Mononuclear cell (primary cell): ENCODE measurements around the gene OR2T8. TPM values are rescaled to one million over a fixed set of nuclear protein-coding genes. Genes with fewer than 3 reads are reported as not detected.
"Not testable (repeated sequence)": the region's sequence is repeated elsewhere in the genome, so short reads cannot be mapped to it uniquely, and the experiment has no call there.

Source experiments
- H3K27me3 ChIP-seq: 2 replicates; pipeline ENCODE4 v1.6.0; 2011; ENCODE audit warnings: low read length, control low read depth; ENCODE audit not compliant: insufficient read depth
- H3K4me1 ChIP-seq: 2 replicates; pipeline ENCODE4 v1.5.1; 2011; ENCODE audit warnings: mild to moderate bottlenecking, low read length, control low read depth; ENCODE audit not compliant: insufficient read depth
- H3K4me3 ChIP-seq: 2 replicates; pipeline ENCODE4 v1.5.1; 2011; ENCODE audit warnings: mild to moderate bottlenecking, low read length, moderate library complexity
- H3K9me3 ChIP-seq: 2 replicates; pipeline ENCODE4 v1.5.1; 2011; ENCODE audit warnings: low read depth, mild to moderate bottlenecking, control low read depth, low read length
- total RNA-seq: library from RNA; depleted of rRNA; stranded (reverse); fragments of >200 nt; gene quantifications from one replicate; pipeline ENCODE4 v1.2.3, GENCODE V29; 2012

Gene OR2T8
- total RNA-seq, 1 donor = 0.10 TPM

GRCh38 chr1:247935781-247936180 lies 15.7 kb downstream of the OR2T8 start:
- H3K9me3 ChIP-seq = no peaks in the 10 kb centered on the region
- H3K27me3 ChIP-seq = no peaks in the 10 kb centered on the region
- no peaks in the 10 kb centered on the region for H3K4me1 ChIP-seq
- no peak overlapping the region for H3K4me3 ChIP-seq

DNA sequence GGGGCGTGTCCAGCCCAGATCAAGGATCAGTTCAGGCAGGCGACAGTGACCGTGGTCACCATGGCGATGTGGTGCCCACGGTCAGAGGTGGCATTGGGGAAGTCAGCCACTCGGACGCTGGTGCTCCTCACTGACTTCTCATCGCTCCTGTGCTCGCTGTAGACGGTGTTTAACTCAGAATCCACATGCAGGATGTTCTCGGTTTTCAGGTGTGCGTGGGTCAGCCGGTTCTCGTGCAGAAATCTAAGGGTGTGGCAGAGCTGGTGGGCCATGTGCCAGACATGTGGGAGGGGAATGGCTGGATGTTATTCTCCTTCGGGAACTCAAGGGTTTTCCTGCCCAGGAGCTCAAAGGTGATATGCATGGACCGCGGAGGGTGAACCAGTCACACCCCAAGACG lies 16.4 kb downstream of the OR2T8 start:
- Histone ChIP-seq H3K4me3 (no peak overlapping the region), H3K9me3 (no peaks in the 10 kb centered on the region), H3K4me1 (no peaks in the 10 kb centered on the region), H3K27me3 (no peaks in the 10 kb centered on the region)

- H3K9me3 ChIP-seq, H3K27me3 ChIP-seq, H3K4me1 ChIP-seq: not testable (repeated sequence)
- peak overlapping the region; percentile 40 for H3K4me3 ChIP-seq
Observed at GRCh38 chr1:247936965-247937734, 17.1 kb downstream of the OR2T8 start.

GRCh38 chr1:247942624-247943023 lies 22.6 kb downstream of the OR2T8 start:
- Histone ChIP-seq H3K4me3 (no peak overlapping the region), H3K27me3 (no peaks in the 10 kb centered on the region), H3K4me1 (no peaks in the 10 kb centered on the region), H3K9me3 (no peaks in the 10 kb centered on the region)

GRCh38 chr1:247948558-247948957 lies 28.5 kb downstream of the OR2T8 start, which contains the start of gene OR2L8:
TSS of gene OR2L8 (plus strand) at chr1:247948858. CDS start at chr1:247948858, 0 bp downstream.
- no peak within 1 kb of the TSS for H3K4me3 ChIP-seq
- no peaks in the 10 kb centered on the region for H3K27me3 ChIP-seq
- H3K9me3 ChIP-seq = no peaks in the 10 kb centered on the region
- H3K4me1 ChIP-seq = no peaks in the 10 kb centered on the region

GRCh38 chr1:247953408-247953807 lies 33.4 kb downstream of the OR2T8 start:
- Histone ChIP-seq H3K27me3 (no peaks in the 10 kb centered on the region), H3K4me1 (no peaks in the 10 kb centered on the region), H3K4me3 (no peak overlapping the region), H3K9me3 (no peaks in the 10 kb centered on the region)

- H3K27me3 ChIP-seq = no peaks in the 10 kb centered on the region
- peaks cover 5% of the 10 kb centered on the region for H3K4me1 ChIP-seq
Observed at GRCh38 chr1:247961791-247962190, 41.7 kb downstream of the OR2T8 start.

GRCh38 chr1:247962911-247963588 lies 43.0 kb downstream of the OR2T8 start:
- Histone ChIP-seq H3K9me3 (no peaks in the 10 kb centered on the region), H3K4me3 (no peak overlapping the region), H3K4me1 (peaks cover 11% of the 10 kb centered on the region), H3K27me3 (no peaks in the 10 kb centered on the region)

More at GRCh38 chr1:247961791-247962190, 41.7 kb downstream of the OR2T8 start:
- H3K9me3 ChIP-seq = no peaks in the 10 kb centered on the region
- no peak overlapping the region for H3K4me3 ChIP-seq

- peaks cover 11% of the 10 kb centered on the region for H3K4me1 ChIP-seq
- H3K27me3 ChIP-seq = no peaks in the 10 kb centered on the region
- no peak within 1 kb of the TSS for H3K4me3 ChIP-seq
- H3K9me3 ChIP-seq = no peaks in the 10 kb centered on the region
Observed at GRCh38 chr1:247964933-247965332, 44.9 kb downstream of the OR2T8 start, which contains the start of gene OR2AK2. TSS of gene OR2AK2 (plus strand) at chr1:247965233. CDS start at chr1:247965377, 144 bp downstream.

GRCh38 chr1:247966532-247967204 lies 46.6 kb downstream of the OR2T8 start:
- H3K4me1 ChIP-seq = peaks cover 11% of the 10 kb centered on the region
- H3K27me3 ChIP-seq = no peaks in the 10 kb centered on the region
- H3K4me3 ChIP-seq = no peak overlapping the region
- no peaks in the 10 kb centered on the region for H3K9me3 ChIP-seq

Other genes with a start within 250 kb of the OR2T8 start
- 0.21 TPM for gene OR13G1, start 240.5 kb upstream of the OR2T8 start, total RNA-seq
- gene OR6F1, start 203.6 kb upstream of the OR2T8 start, total RNA-seq = not detected
- gene OR14K1, start 181.6 kb upstream of the OR2T8 start, total RNA-seq = not detected
- not detected for gene OR14A2, start 172.1 kb upstream of the OR2T8 start, total RNA-seq
- gene OR1C1, start 159.7 kb upstream of the OR2T8 start, total RNA-seq = not detected
- gene OR14A16, start 96.1 kb upstream of the OR2T8 start, total RNA-seq = not detected
- gene OR11L1, start 78.4 kb upstream of the OR2T8 start, total RNA-seq = not detected
- 15.2 TPM for gene TRIM58, start 63.1 kb upstream of the OR2T8 start, total RNA-seq
- 1.2 TPM for gene OR2W3, start 24.7 kb upstream of the OR2T8 start, total RNA-seq
- not detected for gene OR2AJ1, start 4.6 kb downstream of the OR2T8 start, total RNA-seq
- gene OR2L8, start 28.6 kb downstream of the OR2T8 start, total RNA-seq = 0.31 TPM
- gene OR2AK2, start 45.0 kb downstream of the OR2T8 start, total RNA-seq = 0.10 TPM
- not detected for gene OR2L5, start 93.4 kb downstream of the OR2T8 start, total RNA-seq
- under 0.01 TPM for gene OR2L2, start 109.8 kb downstream of the OR2T8 start, total RNA-seq
- not detected for gene OR2L3, start 126.6 kb downstream of the OR2T8 start, total RNA-seq
- gene OR2L13, start 174.9 kb downstream of the OR2T8 start, total RNA-seq = 0.21 TPM
- not detected for gene OR2M5, start 224.9 kb downstream of the OR2T8 start, total RNA-seq